Measurements from ENCODE around the gene SLC38A10.

Gene SLC38A10

GRCh38 chr17:81241648-81242420, 53.3 kb downstream of the SLC38A10 start:
- DNase-seq (ENCODE audit: low read depth in 2 of 2), result peak; percentile 36 to 42

GRCh38 chr17:81241203-81241602, 53.9 kb downstream of the SLC38A10 start:
- no peak for DNase-seq (ENCODE audit: low read depth in 2 of 2)

- no peak for DNase-seq (ENCODE audit: low read depth in 2 of 2)
Measured at GRCh38 chr17:81240761-81241160, 54.3 kb downstream of the SLC38A10 start.

GRCh38 chr17:81239714-81240555, 55.2 kb downstream of the SLC38A10 start:
- DNase-seq (ENCODE audit: low read depth in 2 of 2), result peak; percentile 29 to 33

- DNase-seq (ENCODE audit: low read depth in 2 of 2), result peak; percentile 87 to 89
Measured at GRCh38 chr17:81238815-81239713, 56.0 kb downstream of the SLC38A10 start, which contains the start of the genes NDUFAF8 and TEPSIN. Gene NDUFAF8, plus strand, starts transcription at chr17:81239318. Its CDS starts 46 bp downstream, at chr17:81239364. Gene TEPSIN, minus strand, starts transcription at chr17:81239055. Its CDS starts 22 bp downstream, at chr17:81239033.

GRCh38 chr17:81238490-81238814, 56.7 kb downstream of the SLC38A10 start:
- no peak for DNase-seq (ENCODE audit: low read depth in 2 of 2)

- DNase-seq (ENCODE audit: low read depth in 2 of 2), result no peak
Measured at GRCh38 chr17:81237591-81238489, 57.3 kb downstream of the SLC38A10 start.

GRCh38 chr17:81236784-81237183, 58.3 kb downstream of the SLC38A10 start:
- DNase-seq (ENCODE audit: low read depth in 2 of 2), result no peak

GRCh38 chr17:81235822-81236740, 59.0 kb downstream of the SLC38A10 start:
- DNase-seq (ENCODE audit: low read depth in 2 of 2), result no peak

GRCh38 chr17:81234940-81235821, 59.9 kb downstream of the SLC38A10 start:
- no peak for DNase-seq (ENCODE audit: low read depth in 2 of 2)

GRCh38 chr17:81234506-81234855, 60.6 kb downstream of the SLC38A10 start:
- no peak for DNase-seq (ENCODE audit: low read depth in 2 of 2)

- no peak for DNase-seq (ENCODE audit: low read depth in 2 of 2)
Measured at GRCh38 chr17:81233811-81234505, 61.1 kb downstream of the SLC38A10 start.

GRCh38 chr17:81233316-81233715, 61.8 kb downstream of the SLC38A10 start:
- no peak for DNase-seq (ENCODE audit: low read depth in 2 of 2)

- no peak for DNase-seq (ENCODE audit: low read depth in 2 of 2)
Measured at GRCh38 chr17:81232616-81233241, 62.4 kb downstream of the SLC38A10 start.

GRCh38 chr17:81231766-81232581, 63.1 kb downstream of the SLC38A10 start:
- DNase-seq (ENCODE audit: low read depth in 2 of 2), result no peak

GRCh38 chr17:81231121-81231645, 63.9 kb downstream of the SLC38A10 start:
- DNase-seq (ENCODE audit: low read depth in 2 of 2), result no peak

Measured in activated CD4-positive, alpha-beta T cell treated with anti-CD3 and anti-CD28 coated beads for 24 hours (primary cell).